DMS53 treated with DMSO at 0.1 percent for 48 hours (cell line): Measurements from ENCODE around the gene EPHB2.

Experiments used
- DNase-seq: peaks from one replicate; lab custom pipeline; 2025; ENCODE audit not compliant: unreplicated experiment; lab: John Stamatoyannopoulos, UW

Gene EPHB2

DNA sequence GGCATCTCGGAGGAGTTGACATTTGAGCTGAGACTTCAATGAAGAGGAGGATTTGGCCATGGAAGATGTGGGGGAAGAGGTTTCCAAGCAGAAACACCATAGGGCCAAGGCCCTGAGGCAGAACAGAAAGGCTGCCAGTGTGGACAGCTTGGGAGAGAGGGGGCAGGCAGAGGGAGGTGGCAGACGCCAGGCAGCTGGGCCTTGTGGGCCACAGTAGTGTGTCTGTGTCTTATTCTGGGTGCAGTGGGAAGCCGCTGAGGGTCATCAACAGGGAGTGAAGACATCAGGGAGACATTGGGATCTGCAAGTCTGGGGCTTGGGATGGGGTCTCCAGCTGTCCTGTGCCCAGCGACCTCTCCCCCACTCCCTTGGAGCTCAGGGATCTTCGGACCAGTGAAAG lies 165.2 kb downstream of the EPHB2 start:
- no peak for DNase-seq

DNA sequence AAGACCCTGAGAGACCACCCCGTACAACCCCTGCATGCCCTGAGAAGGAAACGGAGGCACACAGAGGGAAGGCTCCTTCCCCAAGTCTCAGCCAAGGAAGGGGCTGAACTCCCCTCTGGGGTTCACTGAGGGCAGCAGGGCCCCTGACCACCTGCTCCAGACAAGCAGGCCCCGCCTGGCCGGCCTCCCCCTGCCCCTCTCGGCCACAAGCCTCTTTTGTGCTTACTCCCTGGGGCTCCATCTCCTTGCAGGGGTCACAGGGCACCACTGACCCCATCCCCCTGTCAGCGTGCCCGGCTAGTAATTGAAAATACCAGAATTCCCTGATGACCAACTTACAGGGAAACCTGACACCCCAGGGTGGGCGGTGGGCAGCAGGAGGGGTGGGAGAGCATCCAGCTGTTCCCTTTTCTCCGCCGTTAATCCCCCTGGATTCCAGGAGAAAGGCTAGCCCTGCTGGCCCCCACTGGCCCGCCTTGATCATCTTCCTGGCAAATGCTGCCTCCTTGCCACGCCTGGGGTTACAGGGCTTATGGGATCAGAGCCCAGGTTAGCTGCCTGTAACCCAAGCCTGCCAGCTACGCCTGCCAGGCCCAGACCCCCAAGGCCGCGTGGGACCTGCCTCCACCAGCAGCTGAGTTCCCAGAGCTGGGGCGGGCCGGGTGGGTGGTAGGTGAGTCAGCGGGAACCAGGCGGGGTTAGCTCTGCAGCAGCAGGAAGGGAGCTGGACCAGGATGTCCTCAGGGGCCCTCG lies 165.9 kb downstream of the EPHB2 start:
- DNase-seq: no peak

DNA sequence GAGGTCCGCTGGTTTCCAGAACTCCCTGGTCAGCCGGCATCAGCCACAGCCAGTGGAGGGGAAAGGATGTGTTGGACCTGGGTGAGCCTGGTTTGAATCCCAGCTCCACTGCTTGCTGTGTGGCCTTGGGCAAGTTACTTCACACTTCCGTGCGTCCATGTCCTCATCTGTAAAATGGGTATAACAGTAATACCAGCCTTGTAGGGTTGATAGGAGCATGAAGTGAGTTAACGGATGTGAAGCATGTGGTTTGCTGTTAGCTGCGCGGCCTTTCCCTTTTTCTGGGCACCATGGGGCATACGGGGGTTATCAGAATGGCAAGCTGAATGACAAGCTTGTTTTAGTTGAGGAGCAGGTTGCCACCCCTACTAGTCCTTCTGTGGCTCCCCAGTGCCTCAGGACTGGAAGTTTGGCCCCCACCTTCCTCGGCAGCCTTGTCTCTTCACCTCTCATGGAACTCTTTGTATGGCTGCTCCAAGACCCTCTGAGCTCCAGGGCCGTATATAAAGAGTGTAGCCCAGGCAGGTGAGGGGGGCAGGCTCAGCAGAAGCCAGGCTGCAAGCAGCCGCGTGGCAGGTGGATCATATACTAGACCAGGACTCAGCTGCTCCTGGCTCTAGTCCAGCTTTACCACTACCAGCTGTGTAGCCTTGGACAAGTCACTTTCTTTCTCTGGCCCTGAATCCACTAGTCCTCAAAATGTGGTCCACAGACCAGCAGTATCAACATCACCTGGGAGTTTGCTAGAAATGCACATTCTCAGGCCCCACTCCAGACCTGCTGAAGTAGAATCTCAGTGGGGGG lies 166.7 kb downstream of the EPHB2 start:
- DNase-seq: no peak

DNA sequence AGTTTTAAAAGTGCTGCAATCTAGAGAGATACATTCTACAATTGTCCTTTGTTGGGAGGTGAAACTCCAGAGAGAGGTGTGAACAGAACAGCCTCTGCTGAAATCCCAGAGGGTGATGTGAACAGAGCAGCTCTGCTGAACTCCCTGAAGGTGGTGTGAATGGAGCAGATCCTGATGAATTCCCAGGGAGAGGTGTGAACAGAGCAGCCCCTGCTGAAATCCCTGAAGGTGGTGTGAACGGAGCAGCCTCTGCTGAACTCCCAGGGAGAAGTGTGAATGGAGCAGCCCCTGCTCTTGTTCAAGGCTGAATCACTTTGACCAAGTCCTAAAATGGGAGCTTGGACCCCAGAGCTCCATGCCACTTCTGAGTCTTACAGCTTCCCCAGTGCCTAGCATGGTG lies 167.3 kb downstream of the EPHB2 start:
- DNase-seq: no peak

DNA sequence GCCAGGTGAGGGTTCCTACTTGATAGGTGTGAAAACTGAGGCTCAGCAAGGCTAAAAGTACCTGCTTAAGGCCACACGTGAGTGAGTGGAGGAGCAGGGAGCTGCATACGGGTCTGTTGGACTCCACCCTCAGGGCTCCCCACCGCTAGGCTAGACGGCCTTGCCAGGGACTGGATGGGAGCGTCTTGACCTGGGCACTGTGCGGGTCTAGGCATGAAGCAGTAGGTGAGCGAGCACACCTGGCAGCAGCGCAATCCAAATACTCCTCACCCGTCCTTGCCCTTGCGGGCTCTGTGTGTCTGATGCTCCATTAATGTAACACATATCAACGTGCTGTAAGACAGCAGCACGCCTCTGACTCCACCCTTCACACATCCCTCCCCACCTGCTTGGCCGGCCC lies 168.0 kb downstream of the EPHB2 start:
- DNase-seq: no peak

DNA sequence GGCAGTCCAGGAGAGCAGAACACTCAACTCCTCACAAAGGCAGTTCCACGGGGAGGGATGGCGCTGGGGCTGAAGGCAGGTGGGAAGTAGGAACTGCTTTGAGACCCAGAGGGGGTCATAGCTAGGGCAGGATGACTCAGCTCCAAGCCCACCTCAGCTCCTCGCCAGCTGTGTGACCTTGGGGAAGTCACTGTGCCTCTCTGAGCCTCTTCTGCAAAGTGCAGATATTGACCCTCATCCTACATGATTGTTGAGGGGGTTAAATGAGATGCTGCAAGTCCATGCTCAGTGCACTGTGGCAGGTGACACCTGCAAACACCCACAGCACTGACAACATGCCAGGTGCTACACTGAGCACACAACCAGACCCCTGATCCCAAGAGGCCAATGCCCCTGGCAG lies 168.8 kb downstream of the EPHB2 start:
- no peak for DNase-seq

DNA sequence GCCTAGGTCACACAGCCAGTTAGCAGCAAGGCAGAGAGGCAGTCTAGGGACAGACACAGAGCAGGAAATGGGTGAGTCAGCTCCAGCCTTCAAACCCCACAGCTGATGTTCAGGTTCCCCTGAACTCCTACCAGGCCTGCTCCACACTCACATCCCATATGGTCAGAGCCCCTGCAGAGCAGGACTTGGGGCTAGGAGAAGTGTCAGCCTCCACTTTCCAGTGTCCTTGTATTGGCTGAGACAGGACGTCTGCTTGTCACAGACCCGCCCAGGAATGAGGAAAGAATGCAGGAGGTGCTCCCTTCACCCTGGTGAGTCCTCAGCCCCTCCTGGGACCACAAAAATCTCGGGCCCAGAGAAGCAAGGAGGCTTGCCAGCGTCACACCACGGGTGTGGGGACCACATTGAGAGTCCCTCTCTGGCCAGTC lies 169.5 kb downstream of the EPHB2 start:
- no peak for DNase-seq

DNA sequence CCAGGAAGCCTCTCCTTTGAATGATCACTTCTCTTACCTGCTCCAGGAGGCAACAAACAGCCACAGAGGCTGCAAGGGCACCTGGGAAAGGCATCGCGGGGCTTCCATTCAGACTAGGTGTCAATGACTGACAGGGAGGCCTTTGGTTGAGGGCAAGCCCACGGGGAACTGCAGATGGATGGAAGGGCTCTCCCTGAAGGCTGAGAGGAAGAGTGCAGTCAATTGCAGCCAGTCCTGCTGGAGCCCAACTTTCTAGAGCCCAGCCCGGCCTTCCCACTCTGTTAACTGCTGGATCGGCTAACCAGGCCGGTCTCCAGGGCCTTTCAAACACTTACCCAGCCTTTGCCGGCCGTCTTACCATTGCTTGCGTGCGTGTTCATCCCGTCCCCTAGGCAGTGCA lies 172.8 kb downstream of the EPHB2 start:
- no peak for DNase-seq

DNA sequence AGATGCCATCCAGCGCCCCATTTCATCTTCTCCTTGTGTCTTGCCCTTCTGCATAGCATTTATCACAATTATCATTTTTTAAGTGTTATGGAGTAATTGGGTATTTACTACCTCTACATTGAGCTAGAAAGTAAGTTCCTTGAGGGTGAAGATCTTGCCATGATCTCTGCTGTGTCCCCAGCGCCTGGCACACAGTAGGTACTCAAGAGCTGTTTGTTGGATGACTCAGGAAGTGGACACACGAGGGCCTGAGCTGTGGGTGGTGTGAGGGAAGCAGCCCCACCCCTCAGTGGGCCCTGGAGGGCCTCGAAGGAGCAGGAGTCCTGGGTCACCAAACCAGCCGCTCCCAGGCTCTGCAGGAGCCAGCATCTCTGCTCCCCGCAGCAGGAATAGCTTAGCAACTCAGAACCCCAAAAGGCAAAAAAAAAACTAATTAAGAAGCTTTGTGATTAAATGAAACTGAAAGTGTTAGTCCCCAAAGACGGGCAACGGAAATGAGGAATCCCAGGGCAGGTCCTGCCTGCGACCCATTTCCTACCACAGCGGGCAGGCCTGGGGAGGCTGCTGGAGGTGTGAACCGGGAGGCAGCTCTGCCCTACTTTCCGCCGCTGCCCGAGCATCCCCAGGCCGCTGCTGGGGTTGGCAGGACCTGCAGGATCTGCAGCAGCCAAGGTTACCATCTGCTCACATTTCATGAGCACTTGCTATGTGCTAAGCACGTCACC lies 174.3 kb downstream of the EPHB2 start:
- DNase-seq: no peak

DNA sequence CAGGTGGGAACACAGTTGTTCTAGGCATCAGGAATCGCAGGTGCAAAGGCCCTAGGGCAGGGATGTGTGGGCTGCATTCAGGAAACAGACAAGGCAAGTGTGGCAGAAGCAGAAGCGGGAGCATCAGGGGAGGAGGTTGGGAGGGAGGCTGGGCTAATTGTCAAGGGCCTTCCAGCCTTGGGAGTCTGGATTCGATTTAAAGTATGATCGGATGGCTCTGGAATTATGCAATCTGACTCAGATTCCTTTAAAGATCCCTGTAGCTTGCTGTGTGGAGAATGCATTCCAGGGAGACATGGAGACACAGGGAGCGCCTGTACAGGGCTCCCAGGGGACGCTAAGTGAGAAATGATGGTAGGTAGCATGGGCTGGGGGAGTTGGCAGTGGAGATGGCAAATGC lies 175.6 kb downstream of the EPHB2 start:
- DNase-seq: no peak

DNA sequence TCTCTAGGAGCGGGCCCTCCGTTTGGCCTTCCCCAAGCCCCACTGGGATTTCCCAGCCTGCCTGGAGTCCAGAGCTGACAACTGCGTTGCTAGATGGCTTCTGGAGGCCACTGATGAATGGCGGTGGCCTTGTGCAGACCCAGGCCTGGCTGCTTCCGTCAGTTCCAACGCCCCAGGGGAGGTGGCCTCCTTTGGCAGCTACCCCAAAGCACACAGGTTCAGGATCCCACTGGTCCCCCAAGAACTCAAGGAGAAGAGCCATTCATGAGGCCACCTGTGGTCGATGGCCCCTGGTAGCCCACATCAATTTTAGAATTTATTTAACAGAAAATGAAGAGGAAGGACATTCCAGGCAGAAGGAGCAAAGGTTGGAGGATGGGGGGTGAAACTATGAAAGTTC lies 176.9 kb downstream of the EPHB2 start:
- DNase-seq: no peak

DNA sequence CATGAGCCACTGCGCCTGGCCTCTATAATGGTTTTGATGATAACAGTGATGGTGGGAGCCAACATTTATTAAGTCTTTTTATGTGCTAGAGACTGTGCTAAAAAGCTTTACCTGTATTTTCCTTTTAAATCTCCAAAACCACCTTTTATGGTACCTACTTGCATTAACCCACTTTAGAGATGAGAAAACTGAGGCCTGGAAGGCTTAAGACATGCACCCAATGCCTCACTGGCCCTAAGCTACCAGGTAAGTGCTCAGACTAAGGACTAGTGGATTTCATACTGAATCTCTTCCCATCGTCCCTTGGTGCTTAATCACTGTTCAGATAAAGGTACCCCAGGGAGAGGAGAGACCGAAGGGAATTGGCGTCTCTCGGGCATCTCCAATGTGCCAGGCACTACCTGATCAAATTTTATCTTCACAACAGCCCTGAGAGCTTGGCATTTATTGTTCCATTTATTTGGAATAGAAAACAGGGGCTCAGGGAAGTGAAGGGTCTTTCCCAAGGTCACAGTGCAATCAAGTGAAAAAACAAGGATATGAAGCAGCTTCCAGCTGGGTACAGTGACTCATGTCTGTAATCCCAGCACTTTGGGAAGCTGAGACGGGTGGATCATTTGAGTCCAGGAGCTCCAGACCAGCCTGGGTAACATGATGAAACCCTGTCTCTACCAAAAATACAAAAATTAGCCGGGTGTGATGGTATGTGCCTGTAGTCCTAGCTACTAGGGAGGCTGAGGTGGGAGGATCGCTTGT lies 177.9 kb downstream of the EPHB2 start:
- no peak for DNase-seq

DNA sequence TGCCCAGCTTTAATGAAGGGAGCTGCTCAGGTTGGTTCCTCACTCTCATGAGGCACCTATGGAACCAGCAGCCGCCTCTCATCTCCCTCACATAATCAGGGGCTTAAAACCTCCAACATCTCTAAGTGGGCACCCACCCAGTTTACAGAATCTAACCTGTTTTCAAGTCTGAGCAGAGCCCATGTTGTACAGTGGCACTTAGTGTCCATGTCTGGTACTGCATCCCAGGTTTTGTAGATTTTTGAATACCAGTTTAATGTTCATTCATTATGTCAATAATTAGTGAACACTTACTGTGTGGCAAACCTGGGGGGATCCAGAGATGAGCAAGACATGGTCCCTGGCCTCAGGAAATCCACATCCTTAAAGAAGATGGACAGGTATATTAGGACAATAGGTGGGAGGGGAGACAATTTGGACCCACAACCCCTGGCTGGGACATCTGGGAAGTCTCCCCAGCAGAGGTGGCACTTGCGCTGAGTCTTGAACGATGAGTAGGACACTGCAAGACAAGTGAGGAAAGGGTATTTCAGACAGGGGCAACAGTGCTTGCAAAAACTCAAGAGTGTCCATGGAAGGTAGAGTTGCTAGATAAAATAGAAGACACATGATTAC lies 178.7 kb downstream of the EPHB2 start:
- DNase-seq: peak; percentile 1

DNA sequence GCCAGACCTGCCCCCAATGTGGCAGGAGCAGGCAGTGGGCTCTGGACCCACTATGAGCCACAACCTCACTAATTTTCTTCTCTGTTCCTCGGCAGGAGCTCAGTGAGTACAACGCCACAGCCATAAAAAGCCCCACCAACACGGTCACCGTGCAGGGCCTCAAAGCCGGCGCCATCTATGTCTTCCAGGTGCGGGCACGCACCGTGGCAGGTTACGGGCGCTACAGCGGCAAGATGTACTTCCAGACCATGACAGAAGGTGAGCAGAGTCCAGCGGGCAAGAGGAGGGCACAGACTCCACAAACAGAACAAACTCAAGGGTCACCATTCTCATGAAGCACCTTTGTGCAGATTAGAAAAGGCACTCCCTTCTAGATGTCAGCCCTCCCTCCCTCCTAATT lies 182.2 kb downstream of the EPHB2 start:
- peak; percentile 32 for DNase-seq

DNA sequence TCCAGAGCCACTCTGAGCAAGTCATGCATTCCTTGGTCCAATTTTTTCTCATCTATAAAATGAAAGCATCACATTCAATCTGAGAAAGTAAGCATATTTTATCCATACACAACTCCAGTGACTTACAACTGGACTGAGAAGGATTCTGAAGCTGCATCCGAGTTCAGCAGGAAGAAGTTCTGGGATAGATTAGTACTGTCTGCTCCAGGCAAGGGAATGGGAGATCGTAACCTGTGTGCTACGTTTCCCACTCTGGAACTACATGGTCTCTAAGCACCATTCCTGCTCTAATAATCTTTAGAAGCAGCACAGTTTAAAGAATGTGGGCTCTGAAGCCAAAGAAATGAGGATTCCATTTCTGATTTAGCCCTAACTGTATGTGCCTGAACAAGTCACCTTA lies 182.7 kb downstream of the EPHB2 start:
- no peak for DNase-seq

DNA sequence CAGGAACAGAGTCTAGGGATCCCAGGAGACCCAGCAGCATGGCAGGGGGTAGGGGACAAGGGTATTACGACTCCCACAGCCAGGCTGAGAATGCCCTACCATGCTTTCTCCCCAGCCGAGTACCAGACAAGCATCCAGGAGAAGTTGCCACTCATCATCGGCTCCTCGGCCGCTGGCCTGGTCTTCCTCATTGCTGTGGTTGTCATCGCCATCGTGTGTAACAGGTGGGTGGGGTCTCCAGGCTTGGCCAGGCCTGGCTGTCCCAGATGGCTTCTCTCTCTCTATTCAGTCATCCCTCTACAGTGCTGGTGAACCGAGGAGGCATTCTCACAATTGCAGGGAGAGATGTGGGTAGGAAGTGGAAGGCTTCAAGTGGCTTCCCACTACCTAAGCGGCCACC lies 184.7 kb downstream of the EPHB2 start:
- DNase-seq: no peak

DNA sequence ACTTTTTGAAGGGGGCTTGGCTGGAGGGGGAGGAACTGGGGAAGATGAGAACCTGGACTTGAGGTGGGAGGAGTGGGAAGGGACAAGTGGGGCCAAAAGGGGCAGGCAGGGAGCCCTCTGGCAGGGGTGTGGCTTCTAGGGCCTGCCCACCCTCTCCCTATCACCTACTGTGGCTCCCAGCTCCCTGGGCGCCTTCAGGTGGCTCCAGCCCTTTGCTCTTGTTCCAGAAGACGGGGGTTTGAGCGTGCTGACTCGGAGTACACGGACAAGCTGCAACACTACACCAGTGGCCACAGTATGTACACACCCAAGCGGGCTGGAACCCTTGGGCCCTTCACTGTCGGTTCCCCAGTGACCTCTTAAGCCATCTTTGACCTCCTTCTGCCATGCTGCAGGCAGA lies 185.5 kb downstream of the EPHB2 start:
- DNase-seq: no peak

DNA sequence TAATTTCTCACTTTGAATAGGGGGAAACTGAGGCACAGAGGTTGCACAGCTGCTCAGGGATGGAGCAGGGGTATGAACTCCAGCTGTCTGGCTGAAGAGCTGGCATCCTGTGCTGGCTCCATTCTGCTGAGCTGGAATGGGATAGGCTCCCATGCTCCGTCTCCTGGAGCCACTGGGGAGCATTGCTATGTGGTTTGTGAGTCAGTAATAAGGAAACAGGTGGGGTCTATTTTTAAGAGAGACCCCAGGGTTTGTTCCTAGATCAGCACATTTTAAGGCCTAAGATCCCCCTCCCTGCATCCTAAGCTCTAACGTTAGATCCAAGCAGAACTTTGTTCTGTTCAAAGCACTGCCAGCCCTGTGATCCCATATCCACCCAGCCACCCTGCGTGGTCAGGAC lies 189.8 kb downstream of the EPHB2 start:
- DNase-seq: no peak

DNA sequence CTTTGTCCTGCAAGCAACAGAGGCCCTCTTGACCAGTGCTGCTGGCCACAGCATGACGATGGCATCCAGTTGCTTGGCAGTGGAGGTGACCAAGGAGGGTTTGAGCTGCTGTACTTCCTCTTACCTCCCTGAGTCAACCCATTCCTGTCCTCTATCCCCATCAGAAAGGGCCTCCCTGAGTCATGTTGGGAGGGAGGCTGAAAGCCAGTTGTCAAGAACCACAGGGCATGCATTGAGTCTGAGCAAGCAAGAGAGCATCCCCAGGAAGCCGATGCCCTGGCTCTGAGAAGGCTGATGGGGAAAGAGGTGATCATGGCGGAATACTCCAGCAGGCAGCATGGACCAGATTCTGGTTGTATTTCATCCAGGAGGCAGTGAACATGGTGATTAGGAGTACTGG lies 192.5 kb downstream of the EPHB2 start:
- DNase-seq: no peak

DNA sequence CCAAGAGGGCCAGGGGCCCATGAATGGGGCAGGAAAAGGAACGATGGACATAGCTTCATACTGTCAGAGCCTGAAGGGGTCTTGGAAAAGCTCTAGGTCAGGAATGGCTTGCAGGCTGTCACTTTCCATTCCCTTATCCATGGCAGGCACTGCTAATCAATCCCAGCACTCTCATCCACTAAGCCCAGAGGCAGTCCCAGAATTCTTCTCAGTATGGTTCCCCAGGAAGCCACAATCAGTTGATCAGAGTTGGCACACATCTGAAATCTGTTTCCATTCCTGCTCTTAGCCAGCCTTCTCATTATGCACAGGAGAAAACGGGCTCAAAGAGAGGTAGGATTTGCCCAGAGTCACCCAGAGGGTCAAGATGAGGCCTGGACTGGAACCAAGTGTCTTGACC lies 196.3 kb downstream of the EPHB2 start:
- DNase-seq: no peak

DNA sequence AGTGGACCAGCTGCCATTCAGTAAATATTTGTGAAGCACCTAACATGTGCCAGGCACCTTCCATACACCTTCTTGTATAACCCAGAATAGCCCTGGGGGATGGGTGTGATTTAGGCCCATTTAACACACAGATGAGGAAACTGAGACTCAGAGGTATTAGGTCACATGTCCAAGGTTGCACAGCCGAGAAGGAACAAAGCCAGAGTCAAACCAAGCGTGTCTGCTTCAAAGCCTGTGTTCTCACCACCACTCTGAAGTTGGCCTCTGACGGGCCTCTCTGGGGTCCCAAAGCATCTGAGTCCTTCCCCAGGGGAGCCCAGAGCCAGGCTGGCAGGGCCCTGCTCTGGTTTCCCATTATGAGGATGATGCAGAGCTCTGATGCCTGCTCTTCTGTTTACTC lies 196.9 kb downstream of the EPHB2 start:
- DNase-seq: no peak
